ENCODE measurements around the gene JUP.

GRCh38 chr17:41779954-41780353 is 6.6 kb downstream of the JUP start:
- TF ChIP-seq TARDBP (IDR thresholded peaks at IDR 0.05) (no peak), BHLHE40 (IDR thresholded peaks at IDR 0.05; ENCODE audit: borderline replicate concordance) (no peak), SP1 (IDR thresholded peaks at IDR 0.05) (no peak), SUZ12 (IDR thresholded peaks at IDR 0.05) (no peak), ELF4 (IDR thresholded peaks at IDR 0.05) (no peak), FOXM1 (IDR thresholded peaks at IDR 0.05; ENCODE audit: borderline replicate concordance) (no peak), L3MBTL2 (conservative IDR thresholded peaks at IDR 0.05) (no peak)
